Adrenal gland (tissue), 5 donors: ENCODE data around the gene RAVER2.

Experiments used
- CTCF ChIP-seq, 6 experiments: fragments of 450-650 bp in 4 of 6; fragments of 200-600 bp in 2 of 6; sonication (generic) in 1 of 6; IDR thresholded peaks; 1 replicate in 5 of 6; 2 replicates in 1 of 6; pipeline versions ENCODE4 v1.5.1 to v1.8.0; 2016 to 2021; ENCODE audit warnings: antibody characterized with exemption in 6 of 6, mild to moderate bottlenecking in 2 of 6, moderate library complexity in 1 of 6
- POLR2A ChIP-seq, 2 donors: fragments of 450-650 bp; IDR thresholded peaks; one replicate each; pipeline ENCODE4 v1.6.1; 2017; ENCODE audit warnings: antibody characterized with exemption in 2 of 2, mild to moderate bottlenecking in 2 of 2, moderate library complexity in 1 of 2
- donor health status: DM: no; HTN: no; CAD: no.

DNA sequence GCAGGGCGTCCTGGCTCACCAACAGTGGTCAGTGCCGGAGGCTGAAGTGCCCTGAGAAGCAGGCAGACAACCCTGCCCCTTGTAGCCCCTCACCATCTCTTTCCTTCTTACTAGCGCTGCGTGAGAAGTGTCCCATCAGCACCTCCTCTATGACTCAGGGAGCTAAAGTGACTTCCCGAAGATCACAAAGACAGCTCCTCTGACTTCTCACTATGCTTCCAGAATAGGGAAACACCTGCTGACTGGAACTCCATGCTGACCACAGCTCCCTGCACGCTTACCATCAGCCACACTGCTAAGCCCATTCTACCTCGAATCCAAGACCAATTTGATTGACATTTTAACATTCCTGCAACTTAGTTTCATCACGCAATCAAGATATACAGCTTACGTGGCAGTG, 128.7 kb downstream of the RAVER2 start:
- TF ChIP-seq POLR2A (IDR thresholded peaks at IDR 0.05): no peak
- TF ChIP-seq CTCF (IDR thresholded peaks at IDR 0.05): no peak
